ENCODE results near the gene EME1. TPM values are rescaled to one million over a fixed set of nuclear protein-coding genes. Genes with fewer than 3 reads are reported as not detected.

The EME1 gene
- total and polyA plus RNA-seq, 2 experiments from 2014 or later: 14.4 to 15.9 TPM

- no peak for ATAC-seq
These were observed 41.8 kb upstream of the EME1 start for GRCh38 chr17:50331085-50331791.

More at GRCh38 chr17:50331085-50331791, 41.8 kb upstream of the EME1 start:
- no peak overlapping the region for H2AFZ ChIP-seq
- no peak overlapping the region for H3K27ac Mint-ChIP-seq
- peaks cover 6% of the 10 kb centered on the region for H3K27me3 Mint-ChIP-seq (ENCODE audit: insufficient read depth, low read depth, poor library complexity)
- no peaks in the 10 kb centered on the region for H4K20me1 ChIP-seq (replicated peaks; ENCODE audit: insufficient read depth)
- no peaks in the 10 kb centered on the region for H3K9me2 ChIP-seq (ENCODE audit: insufficient read depth)
- no peaks in the 10 kb centered on the region for H3K36me3 ChIP-seq (ENCODE audit: insufficient read depth)
- H3K4me3 Mint-ChIP-seq: no peak overlapping the region
- H3K9me3 Mint-ChIP-seq: no peaks in the 10 kb centered on the region; the same call in 2 of the 3 replicates
- H3K4me3 ChIP-seq: no peak overlapping the region
- no peaks in the 10 kb centered on the region for H3K36me3 Mint-ChIP-seq (ENCODE audit: low read depth)
- H3K4me1 Mint-ChIP-seq: peaks cover 4% of the 10 kb centered on the region
- TF ChIP-seq ZNF114 (CRISPR knock-in tag; IDR thresholded peaks at IDR 0.05): no peak
- TF ChIP-seq REST (IDR thresholded peaks at IDR 0.05; ENCODE audit: unreplicated experiment): no peak
- TF ChIP-seq CREB1 (CRISPR knock-in tag; IDR thresholded peaks at IDR 0.05; ENCODE audit: low read depth): no peak
- no peak for TF ChIP-seq ZNF462 (CRISPR knock-in tag; IDR thresholded peaks at IDR 0.05)
- TF ChIP-seq CTCF (conservative IDR thresholded peaks at IDR 0.05; ENCODE audit: low read depth in 2 of 2): no peak
- TF ChIP-seq NANOG (IDR thresholded peaks at IDR 0.05; ENCODE audit: borderline replicate concordance): no peak
- TF ChIP-seq ZNF331 (CRISPR knock-in tag; IDR thresholded peaks at IDR 0.05; ENCODE audit: low read depth): no peak
- TF ChIP-seq EZH2phosphoT487 (IDR thresholded peaks at IDR 0.05; ENCODE audit: unreplicated experiment): no peak
- TF ChIP-seq EZH2 (IDR thresholded peaks at IDR 0.05; ENCODE audit: low read depth, unreplicated experiment): no peak
- TF ChIP-seq, protein P1, sequence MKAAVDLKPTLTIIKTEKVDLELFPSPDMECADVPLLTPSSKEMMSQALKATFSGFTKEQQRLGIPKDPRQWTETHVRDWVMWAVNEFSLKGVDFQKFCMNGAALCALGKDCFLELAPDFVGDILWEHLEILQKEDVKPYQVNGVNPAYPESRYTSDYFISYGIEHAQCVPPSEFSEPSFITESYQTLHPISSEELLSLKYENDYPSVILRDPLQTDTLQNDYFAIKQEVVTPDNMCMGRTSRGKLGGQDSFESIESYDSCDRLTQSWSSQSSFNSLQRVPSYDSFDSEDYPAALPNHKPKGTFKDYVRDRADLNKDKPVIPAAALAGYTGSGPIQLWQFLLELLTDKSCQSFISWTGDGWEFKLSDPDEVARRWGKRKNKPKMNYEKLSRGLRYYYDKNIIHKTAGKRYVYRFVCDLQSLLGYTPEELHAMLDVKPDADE (IDR thresholded peaks at IDR 0.05): no peak
- no peak for TF ChIP-seq POLR2AphosphoS5 (IDR thresholded peaks at IDR 0.05; ENCODE audit: low read depth)
- no peak for TF ChIP-seq STAT1 (IDR thresholded peaks at IDR 0.05; ENCODE audit: unreplicated experiment)
- no peak for TF ChIP-seq JUNB (IDR thresholded peaks at IDR 0.05; ENCODE audit: unreplicated experiment)
- no peak overlapping the region for H3K4me2 ChIP-seq
- no peak overlapping the region for H3K27ac ChIP-seq (ENCODE audit: low read depth)
- no peaks in the 10 kb centered on the region for H3K27me3 ChIP-seq (ENCODE audit: insufficient read depth)
- H3K4me1 ChIP-seq (ENCODE audit: insufficient read depth): no peaks in the 10 kb centered on the region
- no peaks in the 10 kb centered on the region for H3K79me2 ChIP-seq (replicated peaks; ENCODE audit: insufficient read depth)
- H3F3A ChIP-seq (replicated peaks; ENCODE audit: low read depth): no peaks in the 10 kb centered on the region
- no peak for DNase-seq (ENCODE audit: low spot score)
